ENCODE data around the gene AIG1. TPM values are rescaled to one million over a fixed set of nuclear protein-coding genes. Genes with fewer than 3 reads are reported as not detected.

AIG1 gene
- total RNA-seq, 1 donor from 2014 or later: 35.2 TPM

DNA sequence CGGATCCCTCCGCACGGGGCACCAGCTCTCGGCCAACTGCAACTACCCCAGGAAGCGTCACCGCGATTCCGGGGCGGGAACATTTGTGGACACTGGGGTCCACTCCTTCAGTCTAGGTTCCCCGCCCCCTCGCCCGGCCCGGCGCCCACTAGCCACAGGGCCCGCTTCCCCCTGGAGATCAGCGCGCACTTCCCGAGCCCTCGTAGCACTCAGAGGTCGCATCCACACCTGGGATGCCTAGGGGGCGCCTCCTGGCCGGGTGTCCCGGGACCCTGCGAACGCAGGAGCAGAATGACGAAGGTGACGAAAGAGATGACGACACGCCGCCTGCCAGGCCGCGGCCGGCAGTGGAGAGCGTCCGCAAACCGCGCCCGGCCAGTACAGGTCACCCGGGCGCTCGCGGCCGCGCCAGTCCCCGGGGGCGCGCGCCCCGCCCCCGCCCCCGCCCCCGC, 309 bp upstream of the AIG1 start:
- no peak for FAIRE-seq
- H3K4me3 Mint-ChIP-seq (ENCODE audit: unreplicated experiment): peak overlapping the region; percentile 93

DNA sequence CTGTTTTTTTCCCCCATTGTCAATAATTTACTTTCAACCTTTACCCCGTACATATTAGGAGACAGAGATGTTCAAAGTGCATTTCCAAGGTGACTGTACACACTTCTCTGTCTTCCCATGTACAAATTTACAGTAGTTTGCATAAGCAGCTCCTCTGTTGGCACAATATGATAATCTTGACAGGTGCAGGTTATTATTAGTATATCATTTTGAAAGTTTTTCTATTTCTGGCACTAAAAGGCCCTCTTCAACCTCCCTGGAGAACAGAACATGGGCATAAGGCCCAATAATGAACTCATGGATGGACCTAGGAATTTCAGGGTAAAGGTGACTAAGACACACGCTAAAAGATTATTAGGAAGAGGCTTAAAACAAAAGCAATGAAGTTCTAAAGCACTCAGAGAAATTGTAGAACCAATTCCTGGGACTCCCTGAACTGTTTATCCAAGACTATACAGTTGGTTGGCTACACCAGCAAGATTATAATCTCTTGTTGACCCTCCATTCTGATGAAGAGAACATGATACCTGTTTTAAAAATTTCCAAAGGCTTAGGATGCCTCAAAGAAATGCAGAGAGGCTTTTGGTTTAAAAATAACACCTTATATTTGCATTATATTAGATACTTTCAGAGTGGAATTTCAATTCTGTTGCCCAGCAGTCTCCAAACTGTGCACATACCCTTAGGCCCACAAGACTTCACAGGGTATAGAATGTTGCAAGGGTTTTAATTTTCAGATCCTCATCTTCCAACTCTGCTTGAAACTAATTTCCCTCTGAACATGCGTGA, 1.1 kb downstream of the AIG1 start:
- no peak overlapping the region for H3K27ac ChIP-seq (ENCODE audit: low read depth, low read length)
- peak overlapping the region; percentile 86 for H3K4me2 ChIP-seq (ENCODE audit: low read length)
- peak overlapping the region; percentile 84 for H3K27ac Mint-ChIP-seq (ENCODE audit: unreplicated experiment)

More for the DNA sequence above, 309 bp upstream of the AIG1 start:
- H3K36me3 Mint-ChIP-seq (ENCODE audit: low read depth, unreplicated experiment): no peaks in the 10 kb centered on the region
- peaks cover 20% of the 10 kb centered on the region for H3K4me1 ChIP-seq (ENCODE audit: insufficient read depth, low read length)
- H3K27me3 Mint-ChIP-seq (ENCODE audit: low read depth, unreplicated experiment): no peaks in the 10 kb centered on the region
- no peaks in the 10 kb centered on the region for H3K9me3 Mint-ChIP-seq (ENCODE audit: unreplicated experiment)
- H3K4me1 Mint-ChIP-seq (ENCODE audit: low read depth, unreplicated experiment): peaks cover 24% of the 10 kb centered on the region
- H3K79me2 ChIP-seq (ENCODE audit: insufficient read depth, low read length): peaks cover 6% of the 10 kb centered on the region
- peak overlapping the region; percentile 94 for H3K4me2 ChIP-seq (ENCODE audit: low read length)
- DNase-seq (ENCODE audit: low read depth): peak; percentile 86
- H3K27ac ChIP-seq (ENCODE audit: low read depth, low read length): peak overlapping the region; percentile 90
- H3K9ac ChIP-seq (ENCODE audit: low read length): peak overlapping the region; percentile 95
- TF ChIP-seq, protein P1, sequence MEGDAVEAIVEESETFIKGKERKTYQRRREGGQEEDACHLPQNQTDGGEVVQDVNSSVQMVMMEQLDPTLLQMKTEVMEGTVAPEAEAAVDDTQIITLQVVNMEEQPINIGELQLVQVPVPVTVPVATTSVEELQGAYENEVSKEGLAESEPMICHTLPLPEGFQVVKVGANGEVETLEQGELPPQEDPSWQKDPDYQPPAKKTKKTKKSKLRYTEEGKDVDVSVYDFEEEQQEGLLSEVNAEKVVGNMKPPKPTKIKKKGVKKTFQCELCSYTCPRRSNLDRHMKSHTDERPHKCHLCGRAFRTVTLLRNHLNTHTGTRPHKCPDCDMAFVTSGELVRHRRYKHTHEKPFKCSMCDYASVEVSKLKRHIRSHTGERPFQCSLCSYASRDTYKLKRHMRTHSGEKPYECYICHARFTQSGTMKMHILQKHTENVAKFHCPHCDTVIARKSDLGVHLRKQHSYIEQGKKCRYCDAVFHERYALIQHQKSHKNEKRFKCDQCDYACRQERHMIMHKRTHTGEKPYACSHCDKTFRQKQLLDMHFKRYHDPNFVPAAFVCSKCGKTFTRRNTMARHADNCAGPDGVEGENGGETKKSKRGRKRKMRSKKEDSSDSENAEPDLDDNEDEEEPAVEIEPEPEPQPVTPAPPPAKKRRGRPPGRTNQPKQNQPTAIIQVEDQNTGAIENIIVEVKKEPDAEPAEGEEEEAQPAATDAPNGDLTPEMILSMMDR (IDR thresholded peaks at IDR 0.05; ENCODE audit: insufficient read depth, low read depth, low read length): peak; percentile 3
- no peak for TF ChIP-seq EZH2 (IDR thresholded peaks at IDR 0.05; ENCODE audit: insufficient read depth, low read length)
- no peaks in the 10 kb centered on the region for H3K9me3 ChIP-seq (ENCODE audit: insufficient read depth, low read depth, low read length)
- H3K4me3 ChIP-seq (ENCODE audit: insufficient read depth, low read depth, low read length): peak overlapping the region; percentile 79
- H3K27ac Mint-ChIP-seq (ENCODE audit: unreplicated experiment): peak overlapping the region; percentile 98
- no peaks in the 10 kb centered on the region for H3K27me3 ChIP-seq (ENCODE audit: insufficient read depth, low read length)
- H4K20me1 ChIP-seq (ENCODE audit: insufficient read depth, low read length): no peaks in the 10 kb centered on the region
- no peaks in the 10 kb centered on the region for H3K36me3 ChIP-seq (ENCODE audit: insufficient read depth, low read length)
- peak overlapping the region; percentile 90 for H2AFZ ChIP-seq (ENCODE audit: low read depth, low read length)

More for the DNA sequence above, 1.1 kb downstream of the AIG1 start:
- Mint-ChIP-seq H3K9me3 (ENCODE audit: unreplicated experiment) (no peaks in the 10 kb centered on the region), H3K27me3 (ENCODE audit: low read depth, unreplicated experiment) (no peaks in the 10 kb centered on the region), H3K4me3 (ENCODE audit: unreplicated experiment) (peak overlapping the region; percentile 93), H3K4me1 (ENCODE audit: low read depth, unreplicated experiment) (peaks cover 27% of the 10 kb centered on the region), H3K36me3 (ENCODE audit: low read depth, unreplicated experiment) (no peaks in the 10 kb centered on the region)
- H3K36me3 ChIP-seq (ENCODE audit: insufficient read depth, low read length): no peaks in the 10 kb centered on the region
- H3K9me3 ChIP-seq (ENCODE audit: insufficient read depth, low read depth, low read length): no peaks in the 10 kb centered on the region
- DNase-seq (ENCODE audit: low read depth): peak; percentile 16
- peak overlapping the region; percentile 71 for H3K4me3 ChIP-seq (ENCODE audit: insufficient read depth, low read depth, low read length)
- TF ChIP-seq, protein P1 (IDR thresholded peaks at IDR 0.05; ENCODE audit: insufficient read depth, low read depth, low read length): no peak
- no peak for TF ChIP-seq EZH2 (IDR thresholded peaks at IDR 0.05; ENCODE audit: insufficient read depth, low read length)
- no peak overlapping the region for H2AFZ ChIP-seq (ENCODE audit: low read depth, low read length)
- no peaks in the 10 kb centered on the region for H4K20me1 ChIP-seq (ENCODE audit: insufficient read depth, low read length)
- peak; percentile 20 for FAIRE-seq
- peak overlapping the region; percentile 95 for H3K9ac ChIP-seq (ENCODE audit: low read length)
- H3K79me2 ChIP-seq (ENCODE audit: insufficient read depth, low read length): peaks cover 6% of the 10 kb centered on the region
- H3K4me1 ChIP-seq (ENCODE audit: insufficient read depth, low read length): peaks cover 20% of the 10 kb centered on the region
- H3K27me3 ChIP-seq (ENCODE audit: insufficient read depth, low read length): no peaks in the 10 kb centered on the region
